ENCODE measurements around the gene MORN1. TPM values are rescaled to one million over a fixed set of nuclear protein-coding genes. Genes with fewer than 3 reads are reported as not detected.
A peak's percentile ranks its signal among the peaks of the same experiment; 100 is the strongest.

Gene MORN1
- total RNA-seq, 4 donors from 2014 or later = 3.0 to 34.0 (median 12.5) TPM

GRCh38 chr1:2392686-2393085 lies 1.3 kb upstream of the MORN1 start:
- Histone ChIP-seq H3K9me3 (no peaks in the 10 kb centered on the region), H3K4me3 (peak overlapping the region in 3 of 4 donors; percentile 76 to 93 (median 86)), H3K27ac (peak overlapping the region; percentile 89 to 91 (median 90)), H3K4me1 (peaks cover 23 to 41% (median 28%) of the 10 kb centered on the region in 4 donors), H3K36me3 (peaks cover 0 to 13% (median 5%) of the 10 kb centered on the region in 4 donors), H3K27me3 (no peaks in the 10 kb centered on the region)
- in situ Hi-C loops (cut with MboI; ENCODE audit: low pct_ligation_motif_present in 1 of 4, low pct_unique_long_range_greater_than_20kb in 1 of 4, low sequenced_read_pairs in 3 of 4) = no loop called here
- 27 to 45% methylated on average over 3 to 16 of the region's 16 CpGs for WGBS, 2 donors (ENCODE audit: low coverage in 1 of 2)
- DNase-seq = no peak
- TF ChIP-seq POLR2A (IDR thresholded peaks at IDR 0.05) = no peak
- TF ChIP-seq CTCF (IDR thresholded peaks at IDR 0.05) = no peak
- TF ChIP-seq POLR2AphosphoS5 (IDR thresholded peaks at IDR 0.05) = no peak
- no peak for TF ChIP-seq EP300 (IDR thresholded peaks at IDR 0.05; ENCODE audit: low read depth)
- intact Hi-C loops (cut with DNase I; ENCODE audit: low total_unique reads) = no loop called here

GRCh38 chr1:2391931-2392509 lies 666 bp upstream of the MORN1 start:
- Histone ChIP-seq H3K4me3 (peak overlapping the region; percentile 66 to 93 (median 81)), H3K27ac (peak overlapping the region; percentile 89 to 91 (median 90)), H3K4me1 (peaks cover 23 to 41% (median 28%) of the 10 kb centered on the region in 4 donors), H3K36me3 (peaks cover 0 to 7% (median 2%) of the 10 kb centered on the region in 4 donors), H3K9me3 (no peaks in the 10 kb centered on the region), H3K27me3 (no peaks in the 10 kb centered on the region)
- in situ Hi-C loops (cut with MboI; ENCODE audit: low pct_ligation_motif_present in 1 of 4, low pct_unique_long_range_greater_than_20kb in 1 of 4, low sequenced_read_pairs in 3 of 4) = no loop called here
- DNase-seq = no peak
- intact Hi-C loops (cut with DNase I; ENCODE audit: low total_unique reads) = no loop called here
- TF ChIP-seq CTCF (IDR thresholded peaks at IDR 0.05) (no peak), POLR2AphosphoS5 (IDR thresholded peaks at IDR 0.05) (no peak), EP300 (IDR thresholded peaks at IDR 0.05; ENCODE audit: low read depth) (no peak), POLR2A (IDR thresholded peaks at IDR 0.05) (no peak)
- WGBS, 2 donors (ENCODE audit: low coverage in 1 of 2) = 2% methylated on average over 21 of the region's 62 CpGs; no CpG with 5 or more reads in 1 of the 2 donors

GRCh38 chr1:2389644-2390043 lies 1.7 kb downstream of the MORN1 start:
- no peak for DNase-seq
- H3K4me3 ChIP-seq = no peak overlapping the region
- H3K27me3 ChIP-seq = no peaks in the 10 kb centered on the region
- no peak overlapping the region for H3K27ac ChIP-seq
- H3K36me3 ChIP-seq = no peaks in the 10 kb centered on the region
- no peak for TF ChIP-seq POLR2AphosphoS5 (IDR thresholded peaks at IDR 0.05)
- no peak for TF ChIP-seq CTCF (IDR thresholded peaks at IDR 0.05)
- no peak for TF ChIP-seq EP300 (IDR thresholded peaks at IDR 0.05; ENCODE audit: low read depth)
- intact Hi-C loops (cut with DNase I; ENCODE audit: low total_unique reads) = loop anchor here (5.0 kb wide), 1 partner anchor 57 kb away; no protein-coding TSS in a partner anchor
- H3K9me3 ChIP-seq = no peaks in the 10 kb centered on the region
- in situ Hi-C loops (cut with MboI; ENCODE audit: low pct_ligation_motif_present in 1 of 4, low pct_unique_long_range_greater_than_20kb in 1 of 4, low sequenced_read_pairs in 3 of 4) = loop anchor here in 3 of 4 donors (5.0 to 10.0 kb wide), 2 partner anchors 192 to 195 kb away; partner anchors contain the start of gene FAAP20 (in 2 of the 3)
- 84 to 100% methylated on average over 2 to 7 of the region's 7 CpGs for WGBS, 2 donors (ENCODE audit: low coverage in 1 of 2)
- H3K4me1 ChIP-seq = peaks cover 23 to 34% (median 28%) of the 10 kb centered on the region in 4 donors

- in situ Hi-C loops (cut with MboI; ENCODE audit: low pct_ligation_motif_present in 1 of 4, low pct_unique_long_range_greater_than_20kb in 1 of 4, low sequenced_read_pairs in 3 of 4) = loop anchor here in 3 of 4 donors (5.0 to 10.0 kb wide), 2 partner anchors 191 to 193 kb away; partner anchors contain the start of gene FAAP20 (in 2 of the 3)
Measured at GRCh38 chr1:2388004-2388913, 3.1 kb downstream of the MORN1 start.

More at GRCh38 chr1:2388004-2388913, 3.1 kb downstream of the MORN1 start:
- no peak for DNase-seq
- no peak overlapping the region for H3K4me3 ChIP-seq
- no peaks in the 10 kb centered on the region for H3K9me3 ChIP-seq
- no peaks in the 10 kb centered on the region for H3K27me3 ChIP-seq
- H3K27ac ChIP-seq = no peak overlapping the region
- intact Hi-C loops (cut with DNase I; ENCODE audit: low total_unique reads) = loop anchor here (5.0 kb wide), 1 partner anchor 56 kb away; no protein-coding TSS in a partner anchor
- peaks cover 15 to 21% (median 20%) of the 10 kb centered on the region in 4 donors for H3K4me1 ChIP-seq
- H3K36me3 ChIP-seq = no peaks in the 10 kb centered on the region
- TF ChIP-seq POLR2AphosphoS5 (IDR thresholded peaks at IDR 0.05) = no peak
- no peak for TF ChIP-seq POLR2A (IDR thresholded peaks at IDR 0.05)
- TF ChIP-seq EP300 (IDR thresholded peaks at IDR 0.05; ENCODE audit: low read depth) = no peak
- no peak for TF ChIP-seq CTCF (IDR thresholded peaks at IDR 0.05)
- 94 to 96% methylated on average over 26 to 32 of the region's 32 CpGs for WGBS, 2 donors (ENCODE audit: low coverage in 1 of 2)
